Fibroblast of skin of right quadriceps (primary cell): ENCODE measurements around the gene AMZ1.

ENCODE experiments used
- DNase-seq: peaks from one replicate; pipeline ENCODE4 v3.0.0-alpha.2; 2013

AMZ1 gene

DNA sequence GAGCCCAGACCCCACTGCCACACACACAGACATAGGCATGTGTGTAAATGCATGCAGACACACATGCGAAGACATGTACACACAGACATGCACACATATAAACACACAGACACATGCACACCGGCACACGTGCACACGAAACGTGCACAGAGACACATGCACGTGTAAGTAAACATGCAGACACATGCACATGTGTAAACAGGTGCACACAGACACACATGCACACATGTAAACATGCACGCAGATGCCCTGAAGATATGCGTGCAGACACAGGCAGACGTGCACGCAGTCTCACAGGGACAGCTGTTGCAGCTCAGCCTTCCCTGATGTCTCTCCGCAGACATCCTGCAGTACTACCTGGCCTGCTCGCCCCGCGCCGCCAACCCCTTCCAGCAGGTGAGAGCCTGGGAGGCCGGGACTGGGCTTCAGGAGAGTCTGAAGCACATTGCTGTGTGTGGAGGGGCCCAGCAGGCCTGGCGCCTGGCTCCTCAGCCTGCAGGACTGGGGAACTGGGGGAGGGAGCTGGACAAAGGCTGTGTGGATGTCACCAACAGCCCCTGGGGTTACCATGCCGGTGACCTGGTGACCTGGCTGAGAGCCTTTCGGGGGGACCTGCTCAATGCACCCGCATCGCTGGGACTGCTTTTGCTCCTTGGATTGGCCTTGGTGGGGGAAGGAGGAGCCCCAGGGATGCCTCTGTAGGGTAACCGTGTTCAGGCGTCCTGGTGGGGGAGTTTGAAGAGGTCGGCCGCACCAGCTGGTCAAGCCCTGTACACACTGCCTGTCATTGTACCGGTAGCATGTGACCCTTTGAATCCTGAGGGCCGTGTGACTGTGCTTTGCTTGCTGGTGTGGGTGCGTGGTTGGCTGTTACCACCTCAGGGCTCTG lies 35.9 kb upstream of the AMZ1 start:
- DNase-seq: no peak

DNA sequence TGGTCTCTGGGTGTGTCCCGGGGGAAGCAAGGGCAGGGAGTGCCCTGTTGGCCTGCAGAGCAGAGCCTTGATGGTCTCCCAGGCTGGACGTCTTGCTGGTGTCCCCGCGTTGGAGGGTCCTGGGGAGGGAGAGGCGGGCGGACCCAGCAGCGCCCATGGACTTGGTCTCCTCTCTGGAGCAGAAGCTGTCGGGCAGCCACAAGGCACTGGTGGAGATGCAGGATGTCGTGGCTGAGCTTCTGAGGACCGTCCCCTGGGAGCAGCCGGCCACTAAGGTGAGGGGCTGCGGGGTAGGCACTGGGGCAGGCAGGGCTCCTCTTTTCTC lies 35.3 kb upstream of the AMZ1 start:
- DNase-seq: no peak

DNA sequence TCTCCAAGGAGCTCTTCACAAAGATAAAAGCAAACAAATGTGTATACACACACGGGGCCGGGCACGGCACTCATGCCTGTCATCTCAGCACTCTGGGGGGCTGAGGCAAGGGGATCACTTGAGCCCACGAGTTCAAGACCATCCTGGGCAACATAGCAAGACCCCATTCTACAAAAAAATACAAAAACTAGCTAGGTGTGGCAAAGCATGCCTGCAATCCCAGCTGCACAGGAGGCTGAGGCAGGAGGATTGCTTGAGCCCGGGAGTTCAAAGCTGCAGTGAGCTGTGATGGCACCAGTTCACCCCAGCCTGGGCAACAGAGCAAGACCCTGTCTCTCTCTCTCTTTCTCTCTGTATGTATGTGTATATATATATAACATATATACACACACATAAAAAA lies 33.9 kb upstream of the AMZ1 start:
- DNase-seq: no peak

DNA sequence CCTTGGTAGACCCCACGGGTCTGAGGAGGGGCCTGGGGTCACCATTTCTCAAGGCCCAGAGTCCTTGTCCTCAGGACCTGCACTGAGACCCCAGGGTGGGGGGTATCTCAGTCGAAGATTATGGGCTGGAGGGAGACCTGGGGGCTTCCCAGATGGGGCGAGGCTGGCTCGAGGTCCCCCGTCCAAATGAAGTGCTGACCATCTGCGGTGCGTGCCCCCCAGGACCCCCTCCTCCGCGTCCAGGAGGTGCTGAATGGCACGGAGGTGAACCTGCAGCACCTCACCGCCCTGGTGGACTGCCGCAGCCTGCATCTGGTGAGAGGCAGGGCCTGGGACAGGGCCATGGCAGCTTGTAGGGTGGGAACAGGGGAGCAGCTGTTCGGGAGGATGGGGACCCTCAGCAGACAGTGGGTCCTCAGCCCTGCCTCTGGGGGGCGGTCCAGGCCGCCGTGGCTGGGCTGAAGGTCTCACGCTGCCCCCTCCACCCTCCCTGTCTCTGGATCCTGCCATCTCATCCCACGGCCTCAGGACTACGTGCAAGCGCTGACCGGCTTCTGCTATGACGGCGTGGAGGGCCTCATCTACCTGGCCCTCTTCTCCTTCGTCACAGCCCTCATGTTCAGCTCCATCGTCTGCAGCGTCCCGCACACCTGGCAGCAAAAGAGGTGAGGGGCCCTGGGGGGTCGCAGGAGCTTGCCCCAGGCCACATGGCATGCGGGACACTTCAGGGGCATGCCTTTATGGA lies 32.0 kb upstream of the AMZ1 start:
- no peak for DNase-seq

DNA sequence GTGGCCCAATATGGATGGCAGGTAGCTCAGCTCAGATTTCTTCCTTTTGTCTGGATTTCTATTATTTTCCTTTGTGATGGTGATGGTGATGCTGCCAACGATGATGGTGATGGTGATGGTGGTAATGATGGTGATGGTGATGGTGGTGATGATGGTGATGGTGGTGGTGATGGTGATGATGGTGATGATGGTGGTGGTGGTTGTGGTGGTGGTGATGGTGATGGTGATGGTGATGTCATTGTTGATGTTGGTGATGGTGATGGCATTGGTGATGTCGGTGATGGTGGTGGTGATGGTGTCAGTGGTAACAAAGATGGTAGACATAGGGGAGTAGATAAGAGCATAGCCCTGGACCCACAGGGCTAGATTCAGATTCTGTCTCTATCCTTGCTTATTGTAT lies 30.8 kb upstream of the AMZ1 start:
- DNase-seq: no peak

DNA sequence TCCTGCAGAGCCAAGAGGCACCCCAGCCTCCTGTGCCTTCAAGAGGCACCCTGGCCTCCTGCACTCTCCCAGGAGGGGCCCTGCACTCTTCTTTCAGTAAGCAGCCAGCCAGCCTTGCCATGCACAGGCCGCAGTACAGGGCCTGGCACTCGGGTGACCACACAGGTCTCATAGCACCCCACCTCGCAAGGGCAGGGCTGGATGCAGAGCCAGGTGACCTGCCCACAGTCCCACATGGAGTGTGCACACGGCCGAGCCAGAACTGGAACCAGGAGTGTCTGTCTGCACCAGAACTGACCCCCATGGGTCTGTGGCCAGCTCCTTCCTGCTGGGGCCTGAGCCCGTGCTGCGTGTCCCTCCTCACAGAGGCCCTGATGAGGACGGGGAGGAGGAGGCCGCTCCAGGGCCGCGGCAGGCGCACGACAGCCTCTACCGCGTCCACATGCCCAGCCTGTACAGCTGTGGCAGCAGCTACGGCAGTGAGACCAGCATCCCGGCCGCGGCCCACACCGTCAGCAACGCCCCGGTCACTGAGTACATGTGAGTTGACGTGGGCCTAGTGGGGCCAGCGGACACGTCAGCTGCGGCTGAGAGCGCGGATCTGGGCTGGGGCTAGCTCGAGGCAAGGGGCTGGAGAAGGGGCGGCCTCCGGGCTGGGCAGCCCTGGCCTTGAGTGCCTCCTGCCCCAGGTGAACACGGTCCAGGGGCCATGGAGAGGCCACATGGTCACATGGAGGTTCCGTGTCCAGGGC lies 29.9 kb upstream of the AMZ1 start:
- no peak for DNase-seq

DNA sequence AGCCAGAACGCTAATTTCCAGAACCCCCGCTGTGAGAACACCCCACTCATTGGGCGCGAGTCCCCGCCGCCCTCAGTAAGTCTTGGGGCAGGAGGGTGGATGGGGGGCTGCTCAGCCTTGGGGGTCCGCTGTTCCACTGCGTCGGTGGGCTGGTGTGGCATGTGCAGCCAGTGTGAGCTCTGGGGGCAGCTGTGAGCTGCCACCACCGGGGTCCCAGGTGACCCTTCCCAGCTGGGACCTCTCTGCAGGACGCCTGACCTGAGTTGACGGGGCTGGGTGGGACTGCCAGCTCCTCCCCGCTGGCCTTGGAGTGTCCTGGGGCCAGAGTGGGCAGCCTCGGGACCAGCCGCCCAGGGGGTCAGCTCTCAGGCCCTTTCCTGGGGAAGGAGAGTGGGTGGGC lies 29.1 kb upstream of the AMZ1 start:
- DNase-seq: no peak

DNA sequence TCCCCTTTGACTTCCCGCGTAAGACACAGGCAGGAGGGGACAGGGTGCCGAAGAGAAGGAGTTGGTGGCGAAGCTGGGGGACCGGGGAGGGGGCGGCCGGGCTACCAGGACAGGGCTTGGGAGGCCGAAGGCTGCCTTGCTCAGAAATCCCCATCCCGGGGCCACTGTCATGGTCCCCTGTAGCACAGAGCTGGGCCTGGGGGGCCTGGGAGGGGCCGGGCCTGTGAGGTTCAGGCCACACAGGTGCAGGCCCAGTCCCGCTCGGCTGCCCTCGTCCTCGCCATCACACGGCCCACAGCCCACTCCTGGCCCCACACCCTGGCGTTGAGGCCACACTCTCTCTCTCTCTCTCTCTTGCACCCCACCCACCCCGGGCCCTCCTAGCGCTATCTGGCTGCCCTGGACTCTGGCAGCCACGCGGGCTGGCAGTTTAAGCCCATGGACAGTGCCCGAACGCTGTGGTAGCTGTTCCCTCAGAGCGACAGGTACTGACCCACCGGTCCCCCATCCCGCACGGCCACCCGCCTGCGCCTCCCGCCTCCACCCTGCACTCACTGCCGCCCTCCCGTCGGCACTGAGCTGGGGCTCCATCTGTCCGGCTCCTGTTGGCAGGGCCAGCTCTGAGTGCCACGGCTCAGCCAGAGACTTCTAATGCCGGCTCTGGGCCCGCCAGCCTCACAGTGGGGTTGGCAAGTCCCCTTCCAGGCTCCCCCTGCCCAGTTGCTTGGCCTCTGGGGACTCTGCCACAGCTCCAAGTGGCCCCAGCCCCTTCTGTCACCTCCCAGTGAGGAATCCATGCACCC lies 28.2 kb upstream of the AMZ1 start:
- no peak for DNase-seq

DNA sequence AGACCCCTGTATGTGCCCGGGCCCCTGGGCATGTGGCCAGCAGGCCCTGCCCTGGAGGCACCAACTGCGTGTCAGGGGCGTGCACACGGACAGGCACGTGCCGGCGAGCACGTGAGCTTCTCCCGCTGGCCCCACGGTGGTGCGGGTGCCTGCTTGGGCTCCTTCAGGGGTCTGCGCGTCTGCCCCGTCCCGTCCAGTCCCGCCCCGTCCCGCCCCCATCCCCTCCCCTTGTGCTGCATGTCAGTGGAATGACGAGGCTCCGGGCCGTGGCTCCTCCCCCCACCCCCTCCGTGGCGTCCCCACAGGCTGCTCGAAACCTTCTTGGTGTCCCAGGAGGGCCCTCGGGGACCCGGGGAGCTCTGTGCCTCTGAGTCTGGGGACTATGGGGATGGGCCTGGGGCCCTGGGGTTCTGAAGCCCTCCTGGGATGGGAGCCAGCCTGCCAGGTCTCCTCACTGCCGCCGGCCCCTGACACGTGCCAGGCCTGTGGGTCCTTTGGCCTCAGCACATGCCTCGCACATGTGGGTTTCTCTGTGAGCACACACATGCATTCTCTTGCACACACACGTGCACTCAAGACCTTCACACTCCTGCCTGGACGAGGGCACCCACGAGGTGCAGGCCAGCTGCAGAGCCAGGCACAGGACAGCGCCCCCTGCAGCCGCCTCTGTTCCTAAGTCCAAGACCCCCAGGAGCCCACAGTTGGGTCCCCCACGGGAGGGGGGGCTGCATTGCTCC lies 27.5 kb upstream of the AMZ1 start:
- DNase-seq: no peak

DNA sequence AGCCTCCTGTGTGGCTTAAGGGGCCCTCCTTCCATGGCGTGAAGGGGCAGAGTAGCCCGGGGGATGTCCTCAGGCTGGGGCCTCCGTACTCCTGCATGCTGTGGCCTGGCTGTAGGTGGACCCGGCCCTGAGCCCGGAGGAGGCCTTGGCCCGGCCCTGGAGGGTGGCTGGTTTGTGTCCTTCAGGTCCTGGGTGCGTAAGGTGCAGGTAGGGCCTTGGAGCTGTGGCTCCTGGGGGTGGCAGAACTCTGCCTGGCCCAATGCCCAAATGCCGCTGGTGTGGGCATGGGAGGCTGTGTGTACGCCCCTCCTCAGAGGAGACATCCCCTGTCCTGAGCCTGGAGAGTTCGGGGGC lies 26.9 kb upstream of the AMZ1 start:
- DNase-seq: no peak

DNA sequence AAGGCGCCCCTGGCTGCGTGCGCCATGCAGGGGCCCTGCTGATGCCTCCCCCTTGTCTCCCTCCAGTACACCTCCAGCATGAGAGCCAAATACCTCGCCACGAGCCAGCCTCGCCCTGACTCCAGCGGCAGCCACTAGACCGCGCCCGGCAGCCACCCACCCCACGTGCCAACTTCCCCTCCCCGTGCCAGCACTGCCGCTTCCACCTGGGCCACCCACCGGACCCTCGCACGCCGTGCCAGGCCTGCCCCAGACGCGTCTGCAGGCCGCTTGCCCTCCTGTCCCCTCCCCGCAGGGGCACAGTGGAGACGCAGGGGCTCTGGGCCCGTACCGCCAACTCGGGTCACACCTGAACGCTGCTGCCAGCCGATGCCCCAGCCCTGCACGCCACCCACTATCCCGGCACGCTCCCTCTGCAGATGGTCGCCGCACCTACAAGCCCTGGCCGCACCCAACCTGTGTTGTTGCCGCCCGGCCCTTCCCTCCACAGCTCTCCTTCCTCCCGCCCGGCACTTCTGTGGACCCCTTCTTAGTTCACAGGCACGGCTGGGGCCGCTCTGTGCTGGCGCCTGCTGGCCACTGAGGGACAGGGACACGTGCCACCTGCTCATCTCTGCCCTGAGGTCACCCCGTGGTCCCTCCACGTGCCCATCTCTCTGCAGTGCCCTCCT lies 26.3 kb upstream of the AMZ1 start:
- DNase-seq: no peak

DNA sequence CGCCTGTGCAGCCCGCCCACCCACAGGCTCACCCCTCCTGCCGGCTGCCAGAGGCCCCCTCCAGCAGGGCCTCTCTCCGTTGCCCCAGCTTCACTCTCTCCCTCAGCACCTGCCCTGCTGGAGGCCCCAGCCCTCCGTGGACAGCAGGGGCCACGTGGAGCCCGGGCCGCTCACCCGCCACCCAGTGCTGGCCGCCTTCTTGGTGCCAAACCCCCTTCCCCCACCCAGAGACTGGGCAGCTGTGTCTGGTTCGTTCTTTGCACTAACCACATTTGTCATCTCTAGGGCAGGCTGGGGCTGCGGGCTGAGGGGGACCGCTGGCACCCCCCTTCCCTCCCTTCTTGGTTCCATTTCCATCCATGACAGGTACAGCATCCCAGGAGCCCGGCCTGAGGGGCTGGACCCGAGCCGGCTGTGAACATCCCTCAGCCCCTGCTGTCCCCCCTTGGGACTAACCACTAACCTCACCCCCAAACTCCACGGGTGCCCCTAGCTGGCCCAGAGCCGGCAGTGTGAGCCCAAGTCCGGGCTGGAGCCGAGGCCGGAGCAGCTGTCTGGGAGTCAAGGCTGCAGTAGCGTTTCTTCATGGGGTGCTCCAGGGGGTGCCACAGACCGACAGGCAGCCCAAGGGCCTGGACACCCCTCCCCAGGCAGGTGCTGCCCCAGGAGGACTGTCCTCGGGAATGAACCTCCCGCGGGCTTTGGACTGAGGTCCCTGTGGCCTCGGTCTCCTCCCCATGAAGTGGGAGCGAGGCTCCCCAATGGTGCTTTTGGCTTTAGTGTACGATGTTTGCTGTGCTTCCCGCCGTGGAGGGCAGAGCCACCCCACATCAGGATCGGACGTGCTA lies 25.5 kb upstream of the AMZ1 start:
- DNase-seq: no peak

DNA sequence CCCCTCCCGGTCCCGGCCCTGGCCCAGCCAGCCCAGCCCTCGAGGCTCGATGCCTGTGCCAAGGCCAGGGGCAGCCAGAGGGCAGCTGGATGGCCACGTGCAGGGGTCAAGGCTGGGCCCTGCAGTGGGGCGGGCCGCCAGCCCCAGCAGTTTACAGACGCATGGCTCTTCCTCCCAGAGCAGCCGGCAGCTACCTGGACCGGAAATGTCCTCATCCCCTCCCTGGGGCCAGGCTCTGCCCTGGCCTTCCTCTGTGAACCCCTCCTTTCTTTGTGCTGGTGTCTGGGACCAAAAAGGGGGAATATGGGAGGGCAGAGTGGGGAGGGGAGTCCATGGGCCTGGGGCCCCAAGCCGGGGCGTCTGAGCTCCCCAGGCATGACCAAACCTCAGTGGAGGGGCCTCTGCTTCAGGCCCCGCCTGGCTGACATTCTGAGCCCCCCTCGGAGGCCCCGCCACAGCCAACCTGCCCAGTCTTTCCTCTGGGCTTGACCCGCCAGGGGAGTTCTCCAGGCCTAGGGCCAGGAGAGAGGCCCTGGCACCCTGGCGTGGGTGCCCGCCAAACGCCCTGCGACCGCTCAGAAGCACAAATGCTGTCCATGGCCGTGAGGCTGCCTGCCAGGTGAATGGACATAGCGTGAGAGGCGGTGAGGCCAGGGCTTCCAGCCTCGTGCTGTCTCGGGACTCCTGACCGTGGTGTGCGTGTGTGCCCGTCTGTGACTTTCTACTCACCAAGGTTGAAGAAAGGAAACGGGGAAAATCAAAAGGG lies 24.7 kb upstream of the AMZ1 start:
- no peak for DNase-seq

DNA sequence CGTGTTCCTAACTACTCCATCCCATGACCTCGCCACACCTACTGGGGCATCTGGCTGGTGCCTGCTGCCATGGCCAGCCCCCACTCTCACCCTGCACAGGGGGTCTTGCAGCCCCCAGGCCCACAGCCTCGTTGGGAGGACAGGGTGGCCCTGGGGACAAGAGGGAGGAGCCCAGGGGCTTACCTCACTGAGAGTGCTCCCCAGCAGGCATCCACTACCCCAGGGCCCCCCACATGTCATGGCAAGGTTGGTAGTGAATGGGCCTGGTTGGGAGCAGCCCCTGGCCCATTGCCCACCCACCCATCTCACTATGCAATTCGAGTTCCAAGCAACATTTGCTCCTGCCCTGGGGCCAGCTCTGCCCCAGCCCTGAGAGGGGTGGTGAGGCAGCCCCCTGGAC lies 24.0 kb upstream of the AMZ1 start:
- DNase-seq: no peak

DNA sequence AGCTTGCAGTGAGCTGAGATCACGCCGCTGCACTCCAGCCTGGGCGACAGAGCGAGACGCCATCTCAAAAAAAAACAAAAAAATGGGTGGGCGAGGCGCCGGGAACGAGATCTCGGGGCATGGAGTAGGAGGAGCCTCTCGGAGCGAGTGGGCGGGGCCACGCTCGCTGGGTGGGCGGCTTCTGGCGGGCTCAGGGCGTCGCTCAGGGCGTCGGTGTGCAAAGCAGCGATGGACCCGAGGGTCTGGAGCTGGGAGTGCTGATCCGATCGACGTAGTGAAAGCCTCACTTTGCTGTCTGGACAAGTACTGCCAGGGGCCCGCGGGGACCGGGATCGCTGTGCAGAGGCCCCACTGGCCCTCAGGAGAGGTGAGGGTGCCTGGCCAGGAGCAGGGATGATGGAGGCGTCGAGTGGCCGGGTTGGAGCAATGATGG lies 22.6 kb upstream of the AMZ1 start:
- no peak for DNase-seq

DNA sequence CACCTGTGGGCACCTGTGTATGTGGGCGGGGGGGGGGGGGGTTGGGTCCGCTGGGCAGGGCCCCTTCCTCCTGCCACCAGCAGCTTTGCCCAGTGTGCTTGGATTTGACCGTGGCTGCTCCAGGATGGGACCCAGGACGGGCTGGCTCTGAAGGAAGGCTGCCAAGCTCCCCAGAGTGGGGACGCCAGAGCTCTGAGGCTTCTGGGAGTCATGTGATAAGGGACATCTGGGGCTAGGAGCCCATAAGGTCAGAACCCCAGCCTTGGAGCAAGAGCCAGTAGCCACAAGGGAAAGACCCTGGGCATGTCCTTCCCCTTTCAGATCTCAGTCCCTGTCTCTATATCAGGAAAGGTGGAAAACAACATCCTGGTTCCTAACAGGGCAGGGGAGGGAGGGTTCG lies 21.8 kb upstream of the AMZ1 start:
- DNase-seq: no peak

DNA sequence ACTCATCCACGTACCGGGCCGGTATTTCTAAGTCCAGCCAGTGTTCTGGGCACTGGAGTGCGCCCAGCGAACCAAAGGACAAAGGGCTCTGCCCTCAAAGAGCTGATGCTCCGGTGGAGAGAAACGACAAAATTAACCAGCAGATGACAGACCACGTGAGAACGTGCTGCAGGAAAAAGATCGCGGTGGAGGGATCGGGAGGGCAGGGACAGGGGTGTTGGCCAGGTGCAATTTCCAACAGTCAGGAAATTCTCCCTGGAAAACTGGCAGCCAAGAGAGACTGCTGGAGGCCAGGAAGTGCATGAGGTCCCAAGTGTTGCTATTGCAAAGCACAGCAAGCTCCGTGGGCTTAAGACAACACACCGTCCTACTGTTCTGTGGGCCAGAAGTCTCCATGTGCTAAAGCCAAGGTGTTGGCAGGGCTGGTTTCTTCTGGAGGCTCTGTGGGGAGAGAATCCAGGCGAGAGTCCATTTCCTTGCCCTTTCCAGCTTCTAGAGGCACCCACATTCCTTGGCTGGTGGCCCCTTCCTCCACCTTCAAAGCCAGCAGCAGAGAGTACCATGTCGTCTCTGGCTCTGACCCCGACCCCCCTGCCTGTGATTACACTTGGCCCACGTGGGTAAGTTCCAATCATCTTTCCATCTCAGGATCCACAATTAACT lies 21.3 kb upstream of the AMZ1 start:
- DNase-seq: no peak

DNA sequence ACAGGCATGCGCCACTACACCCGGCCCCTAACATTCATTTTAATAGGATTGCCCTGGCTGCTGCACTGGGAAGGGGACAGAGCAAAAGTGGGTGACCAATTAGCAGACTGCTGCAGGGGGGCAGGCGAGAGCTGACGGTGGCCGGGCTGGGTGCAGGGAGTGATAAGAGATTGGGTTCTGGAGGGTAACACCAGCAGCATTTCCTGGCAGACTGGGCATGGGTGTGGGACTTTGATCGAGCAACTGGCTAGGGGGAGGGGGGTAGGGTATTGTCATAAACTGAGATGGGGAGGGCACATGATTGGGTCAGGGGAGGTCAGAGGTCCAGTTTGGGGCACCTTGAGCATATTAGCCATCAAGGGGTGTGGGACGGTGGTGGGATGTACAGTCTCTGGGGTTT lies 20.2 kb upstream of the AMZ1 start:
- DNase-seq: no peak

DNA sequence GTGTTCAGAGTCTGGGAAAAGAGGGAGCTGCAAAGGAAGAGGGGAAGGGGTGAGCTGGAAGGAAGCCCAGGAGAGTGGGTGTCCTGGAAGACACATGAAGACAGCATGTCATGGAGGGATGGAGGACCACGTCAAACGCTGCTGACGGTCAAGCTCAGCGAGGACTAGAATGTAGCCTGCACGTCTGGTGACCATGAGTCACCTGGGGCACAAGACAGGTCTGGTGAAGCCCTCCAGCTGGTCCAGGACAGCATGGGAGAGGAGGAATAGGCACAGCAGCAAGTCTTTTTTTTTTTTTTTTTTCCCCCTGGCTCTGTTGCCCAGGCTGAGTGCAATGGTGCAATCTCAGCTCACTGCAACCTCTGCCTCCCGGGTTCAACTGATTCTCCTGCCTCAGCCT lies 19.6 kb upstream of the AMZ1 start:
- no peak for DNase-seq
